ENCODE results near the gene ECT2L.

- TF ChIP-seq EZH2 (IDR thresholded peaks at IDR 0.05; ENCODE audit: low read depth, unreplicated experiment) (no peak), CTCF (conservative IDR thresholded peaks at IDR 0.05; ENCODE audit: low read depth in 2 of 2) (no peak), CREB1 (CRISPR knock-in tag; IDR thresholded peaks at IDR 0.05; ENCODE audit: low read depth) (no peak), ZNF114 (CRISPR knock-in tag; IDR thresholded peaks at IDR 0.05) (no peak), POLR2AphosphoS5 (IDR thresholded peaks at IDR 0.05; ENCODE audit: low read depth) (no peak), EZH2phosphoT487 (IDR thresholded peaks at IDR 0.05; ENCODE audit: unreplicated experiment) (no peak), ETS1 (IDR thresholded peaks at IDR 0.05) (no peak)
Observed at GRCh38 chr6:138847884-138848283, 52.0 kb downstream of the ECT2L start.
